T-helper 1 cell (primary cell): Measurements from ENCODE around the gene HAGH.
A peak's percentile ranks its signal among the peaks of the same experiment; 100 is the strongest.

Experiments used
- DNase-seq, 5 donors: peaks; one replicate each; pipeline ENCODE4 v3.0.0-alpha.2; 2012 to 2020

Gene HAGH

GRCh38 chr16:1785846-1786170, 40.8 kb downstream of the HAGH start:
- DNase-seq = no peak

GRCh38 chr16:1784977-1785845, 41.4 kb downstream of the HAGH start:
- no peak for DNase-seq

- peak; percentile 97 to 100 (median 98) for DNase-seq
Observed at GRCh38 chr16:1782408-1783264, 44.0 kb downstream of the HAGH start, which contains the start of the genes NUBP2 and SPSB3. NUBP2 (plus strand) TSS chr16:1782960; CDS start chr16:1783021, 61 bp downstream. SPSB3 (minus strand) TSS chr16:1782571; CDS start chr16:1781483, 1,088 bp downstream.

GRCh38 chr16:1781758-1782407, 44.7 kb downstream of the HAGH start:
- DNase-seq = peak in 4 of 5 donors; percentile 21 to 34 (median 24)

- DNase-seq = peak in 1 of 5 donors; percentile 9
Observed at GRCh38 chr16:1781254-1781653, 45.4 kb downstream of the HAGH start.

GRCh38 chr16:1780677-1781072, 46.0 kb downstream of the HAGH start:
- DNase-seq = no peak

GRCh38 chr16:1779741-1780676, 46.6 kb downstream of the HAGH start:
- peak in 2 of 5 donors; percentile 2 to 12 for DNase-seq

- peak in 2 of 5 donors; percentile 5 for DNase-seq
Observed at GRCh38 chr16:1779234-1779701, 47.4 kb downstream of the HAGH start.

- DNase-seq = peak in 2 of 5 donors; percentile 2 to 10
Observed at GRCh38 chr16:1778200-1779179, 48.1 kb downstream of the HAGH start.

- DNase-seq = peak in 1 of 5 donors; percentile 10
Observed at GRCh38 chr16:1777375-1778199, 49.0 kb downstream of the HAGH start.

GRCh38 chr16:1776991-1777374, 49.6 kb downstream of the HAGH start:
- DNase-seq = peak in 1 of 5 donors; percentile 1

- DNase-seq = no peak
Observed at GRCh38 chr16:1776672-1776955, 50.0 kb downstream of the HAGH start.

- DNase-seq = no peak
Observed at GRCh38 chr16:1775846-1776671, 50.6 kb downstream of the HAGH start.

- peak in 1 of 5 donors; percentile 2 for DNase-seq
Observed at GRCh38 chr16:1775006-1775845, 51.4 kb downstream of the HAGH start.

GRCh38 chr16:1774448-1774780, 52.2 kb downstream of the HAGH start:
- DNase-seq = no peak

GRCh38 chr16:1773703-1774447, 52.8 kb downstream of the HAGH start:
- no peak for DNase-seq
